ENCODE measurements around the gene CFAP299.

CFAP299 gene

GRCh38 chr4:80873571-80873970 lies 538.0 kb downstream of the CFAP299 start:
- DNase-seq, result no peak

- no peak for DNase-seq
Observed at GRCh38 chr4:80874979-80875378, 539.4 kb downstream of the CFAP299 start.

- no peak for DNase-seq
Observed at GRCh38 chr4:80875642-80876041, 540.1 kb downstream of the CFAP299 start.

GRCh38 chr4:80876810-80877209 lies 541.3 kb downstream of the CFAP299 start:
- no peak for DNase-seq

- DNase-seq, result no peak
Observed at GRCh38 chr4:80878218-80878617, 542.7 kb downstream of the CFAP299 start.

- no peak for DNase-seq
Observed at GRCh38 chr4:80897537-80898303, 562.2 kb downstream of the CFAP299 start.

- no peak for DNase-seq
Observed at GRCh38 chr4:80900908-80901307, 565.4 kb downstream of the CFAP299 start.

- no peak for DNase-seq
Observed at GRCh38 chr4:80903020-80903419, 567.5 kb downstream of the CFAP299 start.

GRCh38 chr4:80909938-80910337 lies 574.4 kb downstream of the CFAP299 start:
- DNase-seq, result no peak

- no peak for DNase-seq
Observed at GRCh38 chr4:80911458-80911857, 575.9 kb downstream of the CFAP299 start.

GRCh38 chr4:80912350-80912749 lies 576.8 kb downstream of the CFAP299 start:
- DNase-seq, result no peak

GRCh38 chr4:80913381-80913780 lies 577.9 kb downstream of the CFAP299 start:
- DNase-seq, result no peak

GRCh38 chr4:80916770-80917169 lies 581.2 kb downstream of the CFAP299 start:
- no peak for DNase-seq

GRCh38 chr4:80918004-80918403 lies 582.5 kb downstream of the CFAP299 start:
- DNase-seq, result no peak

GRCh38 chr4:80921441-80921840 lies 585.9 kb downstream of the CFAP299 start:
- DNase-seq, result no peak

GRCh38 chr4:80922941-80923340 lies 587.4 kb downstream of the CFAP299 start:
- DNase-seq, result no peak

GRCh38 chr4:80925293-80925692 lies 589.8 kb downstream of the CFAP299 start:
- DNase-seq, result no peak

- no peak for DNase-seq
Observed at GRCh38 chr4:80926446-80926845, 590.9 kb downstream of the CFAP299 start.

- DNase-seq, result no peak
Observed at GRCh38 chr4:80926891-80927290, 591.4 kb downstream of the CFAP299 start.

GRCh38 chr4:80927420-80927819 lies 591.9 kb downstream of the CFAP299 start:
- DNase-seq, result no peak

- DNase-seq, result no peak
Observed at GRCh38 chr4:80931631-80932081, 596.1 kb downstream of the CFAP299 start.

GRCh38 chr4:80948141-80948540 lies 612.6 kb downstream of the CFAP299 start:
- no peak for DNase-seq

- no peak for DNase-seq
Observed at GRCh38 chr4:80948995-80949394, 613.5 kb downstream of the CFAP299 start.

- DNase-seq, result no peak
Observed at GRCh38 chr4:80956421-80956820, 620.9 kb downstream of the CFAP299 start.

- DNase-seq, result no peak
Observed at GRCh38 chr4:80963051-80963450, 627.5 kb downstream of the CFAP299 start.

Data from NK-92 treated with Interleukin-12 subunit alpha and Interleukin-12 subunit beta, amount 100 ng/mL, for 24 hours (cell line).